Omental fat pad (tissue), 4 donors: Measurements from ENCODE around the gene TPRA1. TPM values are rescaled to one million over a fixed set of nuclear protein-coding genes. Genes with fewer than 3 reads are reported as not detected.

Experiments
- ATAC-seq: fragments of 150-250 bp; one replicate; pipeline ENCODE4 v1.9.1; 2016; ENCODE audit warnings: mild to moderate bottlenecking, moderate library complexity; ENCODE audit not compliant: low FRiP score
- DNase-seq: peaks from one replicate; pipeline ENCODE4 v3.0.0-alpha.2; 2019; ENCODE audit warnings: low spot score
- total RNA-seq, 4 donors: library from RNA; depleted of rRNA; stranded (reverse); fragments of >200 nt; gene quantifications; one replicate each; pipeline ENCODE4 v1.1.0, GENCODE V29; 2016
- TF ChIP-seq, protein P1 (sequence below), 3 donors: fragments of 450-650 bp; IDR thresholded peaks; one replicate each; pipeline ENCODE4 v1.5.1; 2016 to 2017; ENCODE audit warnings: antibody characterized with exemption in 3 of 3, mild to moderate bottlenecking in 3 of 3, moderate library complexity in 2 of 3

The TPRA1 gene
- total RNA-seq, 4 donors from 2014 or later, result 31.4 to 39.0 (median 33.5) TPM

DNA sequence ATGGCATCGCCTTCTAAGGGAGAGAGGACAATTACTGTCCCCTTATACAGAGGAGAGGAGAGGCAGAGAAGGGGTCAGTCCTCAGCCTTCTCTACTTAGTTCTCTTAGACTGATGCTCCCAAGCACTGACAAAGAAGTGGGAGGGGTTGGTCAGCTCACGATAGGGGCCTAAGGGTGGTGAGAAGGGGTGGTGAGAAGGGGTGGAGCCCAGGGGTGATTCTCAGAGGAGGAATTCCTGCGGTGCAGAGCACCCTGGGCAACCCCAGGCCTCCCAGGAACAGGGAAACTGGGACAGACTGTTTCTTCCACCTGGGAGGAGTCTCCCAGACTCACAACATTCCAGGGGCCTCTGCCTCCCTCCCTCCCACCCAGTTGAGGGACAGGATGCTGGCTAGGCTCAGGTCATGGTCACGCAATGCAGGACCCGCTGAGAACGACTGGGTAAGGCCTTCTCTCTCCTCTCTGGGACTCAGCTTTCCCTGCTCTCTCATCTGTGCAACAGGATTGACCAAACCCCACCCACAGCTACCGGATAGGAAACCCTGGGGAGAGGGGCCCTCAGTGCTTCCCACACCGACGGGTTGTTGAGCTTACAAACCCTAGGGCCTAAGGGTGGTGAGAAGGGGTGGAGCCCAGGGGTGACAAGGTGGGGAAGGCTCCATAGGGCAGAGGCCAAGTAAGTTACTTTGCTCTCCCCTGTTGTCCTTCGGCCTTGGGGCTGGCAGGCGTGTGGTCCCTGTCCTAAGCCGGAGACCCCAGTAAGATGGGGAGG, 1.5 kb downstream of the TPRA1 start:
- TF ChIP-seq, protein P1, sequence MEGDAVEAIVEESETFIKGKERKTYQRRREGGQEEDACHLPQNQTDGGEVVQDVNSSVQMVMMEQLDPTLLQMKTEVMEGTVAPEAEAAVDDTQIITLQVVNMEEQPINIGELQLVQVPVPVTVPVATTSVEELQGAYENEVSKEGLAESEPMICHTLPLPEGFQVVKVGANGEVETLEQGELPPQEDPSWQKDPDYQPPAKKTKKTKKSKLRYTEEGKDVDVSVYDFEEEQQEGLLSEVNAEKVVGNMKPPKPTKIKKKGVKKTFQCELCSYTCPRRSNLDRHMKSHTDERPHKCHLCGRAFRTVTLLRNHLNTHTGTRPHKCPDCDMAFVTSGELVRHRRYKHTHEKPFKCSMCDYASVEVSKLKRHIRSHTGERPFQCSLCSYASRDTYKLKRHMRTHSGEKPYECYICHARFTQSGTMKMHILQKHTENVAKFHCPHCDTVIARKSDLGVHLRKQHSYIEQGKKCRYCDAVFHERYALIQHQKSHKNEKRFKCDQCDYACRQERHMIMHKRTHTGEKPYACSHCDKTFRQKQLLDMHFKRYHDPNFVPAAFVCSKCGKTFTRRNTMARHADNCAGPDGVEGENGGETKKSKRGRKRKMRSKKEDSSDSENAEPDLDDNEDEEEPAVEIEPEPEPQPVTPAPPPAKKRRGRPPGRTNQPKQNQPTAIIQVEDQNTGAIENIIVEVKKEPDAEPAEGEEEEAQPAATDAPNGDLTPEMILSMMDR (IDR thresholded peaks at IDR 0.05), result no peak

DNA sequence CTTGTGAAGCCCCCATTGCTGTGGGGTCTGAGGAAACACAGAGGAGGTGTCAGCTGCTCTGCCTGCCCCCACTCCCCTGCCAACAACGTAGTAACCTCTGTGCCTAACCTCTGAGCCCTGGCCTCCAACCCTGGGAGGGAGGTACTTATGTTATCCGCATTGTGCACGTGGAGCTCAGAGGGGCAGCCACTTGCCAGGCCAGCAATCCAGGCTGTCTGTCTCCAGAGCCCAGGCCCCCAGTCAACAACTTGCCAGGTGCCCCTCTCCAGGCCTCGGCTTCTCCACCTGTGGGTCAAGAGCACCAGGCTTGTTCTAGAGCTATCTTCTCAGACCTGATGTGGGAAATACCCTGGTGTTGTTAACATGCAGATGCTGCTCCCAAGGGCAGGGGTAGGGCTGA, 2.7 kb downstream of the TPRA1 start:
- TF ChIP-seq, protein P1 (IDR thresholded peaks at IDR 0.05), result no peak
- DNase-seq (no peak), ATAC-seq (no peak)

More for the DNA sequence above, 1.5 kb downstream of the TPRA1 start:
- ATAC-seq, result no peak
- DNase-seq, result no peak

DNA sequence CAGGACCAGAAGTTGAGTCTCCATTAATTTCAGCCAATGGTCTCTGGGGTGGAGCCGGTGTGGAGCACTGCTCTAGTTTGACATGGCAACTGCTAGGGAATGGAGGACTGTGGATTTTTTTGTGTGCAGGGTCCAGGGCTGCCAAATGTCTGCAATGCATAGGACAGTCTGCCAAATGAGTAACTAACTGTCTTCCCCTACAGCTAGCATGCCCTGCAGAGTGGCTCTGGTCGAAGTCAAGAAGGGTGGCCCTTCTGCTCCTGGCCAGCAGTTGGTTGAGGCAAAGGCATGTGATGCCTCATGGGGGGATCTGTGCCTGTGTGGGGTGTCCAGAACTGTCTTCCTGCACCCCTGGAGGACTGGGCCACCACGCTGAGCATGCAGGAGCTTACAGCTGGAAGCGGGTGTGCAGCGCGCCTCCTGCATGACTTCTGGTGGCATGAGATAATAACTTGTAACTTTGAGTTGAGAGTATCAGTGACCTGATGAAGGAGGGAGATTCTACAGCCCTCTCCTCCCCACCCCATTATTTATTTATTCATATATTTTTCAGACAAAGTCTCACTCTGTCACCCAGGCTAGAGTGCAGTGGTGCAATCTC, 4.6 kb downstream of the TPRA1 start:
- TF ChIP-seq, protein P1 (IDR thresholded peaks at IDR 0.05), result no peak
- ATAC-seq, result no peak
- DNase-seq, result no peak

DNA sequence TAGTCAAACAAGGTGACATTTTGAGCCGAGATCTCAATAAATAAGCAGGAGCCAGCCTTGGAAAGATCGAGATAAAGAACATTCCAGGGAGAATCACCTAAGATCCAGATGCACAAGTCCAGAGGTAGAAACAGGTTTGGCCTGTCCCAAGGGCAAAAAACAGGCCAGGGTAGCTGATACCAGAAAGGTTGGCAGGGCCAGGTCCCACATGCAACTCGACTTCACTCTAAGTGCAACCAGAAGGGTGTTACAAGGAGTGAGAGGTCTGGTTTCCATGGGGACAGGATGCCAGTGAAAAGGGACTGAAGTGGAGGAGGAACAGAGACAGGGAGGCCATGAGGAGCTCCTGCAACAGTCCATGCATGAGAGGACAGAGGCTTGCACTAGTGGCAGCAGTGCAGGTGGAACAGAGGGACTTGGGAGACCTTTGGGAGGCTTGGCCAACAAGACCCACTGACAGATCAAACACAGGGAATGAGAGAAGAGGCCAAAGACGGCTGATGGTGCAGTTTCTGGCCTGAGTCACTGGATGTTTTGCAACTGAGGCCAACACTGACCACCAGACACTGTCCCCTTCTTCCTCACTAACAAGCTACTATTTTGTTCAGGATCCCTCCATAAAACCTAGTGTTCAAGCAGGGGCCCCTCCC, 5.2 kb downstream of the TPRA1 start:
- DNase-seq (no peak), ATAC-seq (no peak)
- TF ChIP-seq, protein P1 (IDR thresholded peaks at IDR 0.05), result no peak

DNA sequence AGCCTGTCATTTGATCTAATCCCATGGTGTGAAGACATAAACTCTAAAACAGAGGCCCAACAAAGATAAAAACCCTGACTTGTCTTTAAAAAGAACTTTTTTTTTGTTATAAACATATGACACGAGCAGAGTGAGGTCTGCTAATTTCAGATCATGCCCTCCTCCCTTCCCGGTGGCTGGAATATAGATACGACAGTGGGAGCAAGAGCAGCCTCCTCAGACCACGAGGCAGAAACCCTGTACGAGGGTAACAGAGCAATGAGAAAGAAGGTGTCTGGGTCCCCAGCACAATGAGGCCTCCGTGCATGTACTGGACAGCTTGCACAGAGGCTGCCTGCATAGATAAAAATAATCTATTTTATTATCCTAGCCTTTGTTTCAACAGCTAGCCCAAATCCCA, 5.8 kb downstream of the TPRA1 start:
- ATAC-seq (no peak), DNase-seq (no peak)
- TF ChIP-seq, protein P1 (IDR thresholded peaks at IDR 0.05), result no peak

DNA sequence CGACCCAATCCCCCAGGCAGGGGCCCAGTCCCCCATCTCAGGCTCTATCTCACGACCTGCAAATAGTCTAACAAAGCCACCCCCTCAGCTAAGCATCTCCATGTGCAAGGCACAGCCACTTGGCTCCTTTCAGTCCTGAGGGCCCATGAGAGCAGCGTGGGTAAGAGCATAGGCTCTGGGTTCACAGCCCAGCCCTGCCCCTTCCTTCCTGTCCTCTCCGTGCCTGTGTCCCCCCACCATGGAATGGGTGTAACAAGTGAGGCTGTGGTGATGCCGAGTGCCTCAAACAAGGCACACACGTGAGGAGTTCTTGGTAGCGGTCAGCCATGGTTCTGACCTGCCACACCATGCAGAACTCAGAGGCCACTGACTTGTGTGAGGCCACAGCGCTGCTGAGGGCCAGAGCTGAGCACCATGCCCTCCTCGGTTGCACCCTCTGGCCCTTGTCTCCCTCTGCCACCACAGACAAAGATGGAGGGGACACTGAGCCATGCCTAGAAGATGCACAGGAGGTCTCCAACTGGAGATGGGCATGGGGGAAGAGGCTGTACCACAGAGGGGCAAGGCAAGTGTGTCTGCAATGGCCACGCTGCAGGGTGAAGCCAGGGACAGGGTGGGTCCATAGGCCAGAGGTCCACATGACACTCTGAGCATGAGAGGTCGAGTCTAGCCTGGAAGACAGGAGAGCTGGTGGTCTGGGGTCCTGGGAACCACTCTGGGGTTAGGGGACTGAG, 10.0 kb downstream of the TPRA1 start:
- no peak for ATAC-seq
- TF ChIP-seq, protein P1 (IDR thresholded peaks at IDR 0.05), result no peak
- no peak for DNase-seq
